ENCODE measurements around the gene PNRC2. TPM values are rescaled to one million over a fixed set of nuclear protein-coding genes. Genes with fewer than 3 reads are reported as not detected.

The PNRC2 gene
- total RNA-seq, 1 donor from 2014 or later: 132 TPM

- no peak overlapping the region for H3K27ac Mint-ChIP-seq
- no peak overlapping the region for H3K4me3 Mint-ChIP-seq
- H3K9me3 Mint-ChIP-seq: no peaks in the 10 kb centered on the region
- DNase-seq (ENCODE audit: extremely low spot score, unreplicated experiment): no peak
- H3K4me1 Mint-ChIP-seq (ENCODE audit: unreplicated experiment): peaks cover 4% of the 10 kb centered on the region
- no peak for TF ChIP-seq CTCF (conservative IDR thresholded peaks at IDR 0.05)
- no peaks in the 10 kb centered on the region for H3K36me3 Mint-ChIP-seq
- peaks cover 3% of the 10 kb centered on the region for H3K27me3 Mint-ChIP-seq
Observed at GRCh38 chr1:23914921-23915320, 44.7 kb upstream of the PNRC2 start.

- Mint-ChIP-seq H3K27me3 (no peaks in the 10 kb centered on the region), H3K9me3 (no peaks in the 10 kb centered on the region), H3K27ac (no peak overlapping the region), H3K4me3 (no peak overlapping the region), H3K4me1 (ENCODE audit: unreplicated experiment) (peaks cover 4% of the 10 kb centered on the region), H3K36me3 (no peaks in the 10 kb centered on the region)
- DNase-seq (ENCODE audit: extremely low spot score, unreplicated experiment): no peak
- TF ChIP-seq CTCF (conservative IDR thresholded peaks at IDR 0.05): no peak
Observed at GRCh38 chr1:23915466-23915865, 44.2 kb upstream of the PNRC2 start.

GRCh38 chr1:23916209-23917131, 43.2 kb upstream of the PNRC2 start:
- Mint-ChIP-seq H3K4me3 (no peak overlapping the region), H3K9me3 (no peaks in the 10 kb centered on the region), H3K36me3 (no peaks in the 10 kb centered on the region), H3K4me1 (ENCODE audit: unreplicated experiment) (peaks cover 4% of the 10 kb centered on the region), H3K27ac (peak overlapping the region; percentile 84), H3K27me3 (no peaks in the 10 kb centered on the region)
- DNase-seq (ENCODE audit: extremely low spot score, unreplicated experiment): peak; percentile 73
- peak; percentile 72 for TF ChIP-seq CTCF (conservative IDR thresholded peaks at IDR 0.05)

GRCh38 chr1:23922321-23922943, 37.2 kb upstream of the PNRC2 start:
- peak overlapping the region; percentile 64 for H3K27ac Mint-ChIP-seq

More at GRCh38 chr1:23922321-23922943, 37.2 kb upstream of the PNRC2 start:
- no peak for TF ChIP-seq CTCF (conservative IDR thresholded peaks at IDR 0.05)
- Mint-ChIP-seq H3K36me3 (no peaks in the 10 kb centered on the region), H3K27me3 (no peaks in the 10 kb centered on the region), H3K4me3 (no peak overlapping the region), H3K9me3 (no peaks in the 10 kb centered on the region), H3K4me1 (ENCODE audit: unreplicated experiment) (no peaks in the 10 kb centered on the region)
- no peak for DNase-seq (ENCODE audit: extremely low spot score, unreplicated experiment)

All from type B pancreatic cell (in vitro differentiated cells).